Ovary (tissue), 3 donors: ENCODE results near the gene GPC3.

ENCODE experiments used
- POLR2A ChIP-seq: fragments of 450-650 bp; IDR thresholded peaks from one replicate; pipeline ENCODE4 v1.6.1; 2017; ENCODE audit warnings: antibody characterized with exemption, mild to moderate bottlenecking, moderate library complexity
- TF ChIP-seq, protein P1 (sequence below), 3 donors: fragments of 450-650 bp in 2 of 3; fragments of 200-600 bp in 1 of 3; IDR thresholded peaks; one replicate each; pipeline versions ENCODE4 v1.5.1 to v1.8.0; 2016 to 2022; ENCODE audit warnings: antibody characterized with exemption in 3 of 3, mild to moderate bottlenecking in 1 of 3
- donor health status: DM: no; HTN: no; CAD: no.

DNA sequence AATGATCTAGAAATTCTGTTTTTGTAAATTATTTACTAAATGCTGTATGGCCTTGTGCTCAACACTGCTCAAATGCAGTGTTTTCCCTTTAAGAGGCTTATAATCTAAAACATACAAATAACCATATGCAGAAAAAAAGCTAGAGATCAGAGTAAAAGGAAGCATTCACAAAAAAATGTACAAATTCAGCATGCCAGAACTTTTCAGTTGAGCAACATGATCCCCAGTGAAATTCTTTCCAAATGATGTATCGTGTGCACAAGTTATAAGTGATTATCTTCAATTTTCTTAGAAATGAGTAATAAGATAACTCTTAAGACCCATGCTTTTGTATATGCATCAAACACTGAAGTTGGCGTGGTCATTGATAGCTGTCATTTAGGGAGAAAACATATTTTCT, 5.0 kb downstream of the GPC3 start:
- TF ChIP-seq POLR2A = no peak
- TF ChIP-seq, protein P1, sequence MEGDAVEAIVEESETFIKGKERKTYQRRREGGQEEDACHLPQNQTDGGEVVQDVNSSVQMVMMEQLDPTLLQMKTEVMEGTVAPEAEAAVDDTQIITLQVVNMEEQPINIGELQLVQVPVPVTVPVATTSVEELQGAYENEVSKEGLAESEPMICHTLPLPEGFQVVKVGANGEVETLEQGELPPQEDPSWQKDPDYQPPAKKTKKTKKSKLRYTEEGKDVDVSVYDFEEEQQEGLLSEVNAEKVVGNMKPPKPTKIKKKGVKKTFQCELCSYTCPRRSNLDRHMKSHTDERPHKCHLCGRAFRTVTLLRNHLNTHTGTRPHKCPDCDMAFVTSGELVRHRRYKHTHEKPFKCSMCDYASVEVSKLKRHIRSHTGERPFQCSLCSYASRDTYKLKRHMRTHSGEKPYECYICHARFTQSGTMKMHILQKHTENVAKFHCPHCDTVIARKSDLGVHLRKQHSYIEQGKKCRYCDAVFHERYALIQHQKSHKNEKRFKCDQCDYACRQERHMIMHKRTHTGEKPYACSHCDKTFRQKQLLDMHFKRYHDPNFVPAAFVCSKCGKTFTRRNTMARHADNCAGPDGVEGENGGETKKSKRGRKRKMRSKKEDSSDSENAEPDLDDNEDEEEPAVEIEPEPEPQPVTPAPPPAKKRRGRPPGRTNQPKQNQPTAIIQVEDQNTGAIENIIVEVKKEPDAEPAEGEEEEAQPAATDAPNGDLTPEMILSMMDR (IDR thresholded peaks at IDR 0.05) = no peak
